ENCODE measurements around the gene TAC3.

Gene TAC3

GRCh38 chr12:56993346-56993745 lies 23.0 kb downstream of the TAC3 start:
- TF ChIP-seq CTCF (IDR thresholded peaks at IDR 0.05) = no peak
- Mint-ChIP-seq H3K9me3 (no peaks in the 10 kb centered on the region), H3K27me3 (ENCODE audit: low read depth, poor library complexity) (peaks cover 3% of the 10 kb centered on the region), H3K36me3 (ENCODE audit: low read depth) (peaks cover 19% of the 10 kb centered on the region), H3K4me3 (no peak overlapping the region), H3K4me1 (peaks cover 23% of the 10 kb centered on the region), H3K27ac (no peak overlapping the region)
- no peak for DNase-seq

GRCh38 chr12:56991319-56992246 lies 24.7 kb downstream of the TAC3 start:
- Mint-ChIP-seq H3K36me3 (ENCODE audit: low read depth) (peaks cover 9% of the 10 kb centered on the region), H3K4me1 (peaks cover 13% of the 10 kb centered on the region), H3K9me3 (no peaks in the 10 kb centered on the region), H3K4me3 (no peak overlapping the region), H3K27ac (peak overlapping the region; percentile 40), H3K27me3 (ENCODE audit: low read depth, poor library complexity) (peaks cover 3% of the 10 kb centered on the region)
- no peak for TF ChIP-seq CTCF (IDR thresholded peaks at IDR 0.05)
- no peak for DNase-seq

- Mint-ChIP-seq H3K4me3 (no peak overlapping the region), H3K27me3 (ENCODE audit: low read depth, poor library complexity) (peaks cover 9% of the 10 kb centered on the region), H3K9me3 (no peaks in the 10 kb centered on the region), H3K27ac (no peak overlapping the region), H3K36me3 (ENCODE audit: low read depth) (peaks cover 1% of the 10 kb centered on the region), H3K4me1 (peaks cover 9% of the 10 kb centered on the region)
- no peak for TF ChIP-seq CTCF (IDR thresholded peaks at IDR 0.05)
- no peak for DNase-seq
These were observed 25.5 kb downstream of the TAC3 start for GRCh38 chr12:56990648-56991318.

GRCh38 chr12:56989861-56990610 lies 26.3 kb downstream of the TAC3 start:
- Mint-ChIP-seq H3K4me1 (peaks cover 9% of the 10 kb centered on the region), H3K36me3 (ENCODE audit: low read depth) (no peaks in the 10 kb centered on the region)

GRCh38 chr12:56988207-56988739 lies 28.1 kb downstream of the TAC3 start:
- no peaks in the 10 kb centered on the region for H3K9me3 Mint-ChIP-seq
- no peak overlapping the region for H3K27ac Mint-ChIP-seq
- no peak for DNase-seq
- peaks cover 9% of the 10 kb centered on the region for H3K4me1 Mint-ChIP-seq
- no peaks in the 10 kb centered on the region for H3K36me3 Mint-ChIP-seq (ENCODE audit: low read depth)
- no peak for TF ChIP-seq CTCF (IDR thresholded peaks at IDR 0.05)
- H3K4me3 Mint-ChIP-seq = no peak overlapping the region
- H3K27me3 Mint-ChIP-seq (ENCODE audit: low read depth, poor library complexity) = peaks cover 9% of the 10 kb centered on the region

More at GRCh38 chr12:56989861-56990610, 26.3 kb downstream of the TAC3 start:
- H3K9me3 Mint-ChIP-seq = no peaks in the 10 kb centered on the region
- H3K27ac Mint-ChIP-seq = no peak overlapping the region
- peaks cover 9% of the 10 kb centered on the region for H3K27me3 Mint-ChIP-seq (ENCODE audit: low read depth, poor library complexity)
- no peak overlapping the region for H3K4me3 Mint-ChIP-seq
- no peak for TF ChIP-seq CTCF (IDR thresholded peaks at IDR 0.05)
- no peak for DNase-seq
